Measurements from ENCODE around the gene PSMA7. TPM values are rescaled to one million over a fixed set of nuclear protein-coding genes. Genes with fewer than 3 reads are reported as not detected.

Gene PSMA7
- total and polyA plus RNA-seq, 2 of the 8 experiments (the other 6 are each of a cell fraction or from before 2014, with no cell fraction given) = 361 to 648 TPM

DNA sequence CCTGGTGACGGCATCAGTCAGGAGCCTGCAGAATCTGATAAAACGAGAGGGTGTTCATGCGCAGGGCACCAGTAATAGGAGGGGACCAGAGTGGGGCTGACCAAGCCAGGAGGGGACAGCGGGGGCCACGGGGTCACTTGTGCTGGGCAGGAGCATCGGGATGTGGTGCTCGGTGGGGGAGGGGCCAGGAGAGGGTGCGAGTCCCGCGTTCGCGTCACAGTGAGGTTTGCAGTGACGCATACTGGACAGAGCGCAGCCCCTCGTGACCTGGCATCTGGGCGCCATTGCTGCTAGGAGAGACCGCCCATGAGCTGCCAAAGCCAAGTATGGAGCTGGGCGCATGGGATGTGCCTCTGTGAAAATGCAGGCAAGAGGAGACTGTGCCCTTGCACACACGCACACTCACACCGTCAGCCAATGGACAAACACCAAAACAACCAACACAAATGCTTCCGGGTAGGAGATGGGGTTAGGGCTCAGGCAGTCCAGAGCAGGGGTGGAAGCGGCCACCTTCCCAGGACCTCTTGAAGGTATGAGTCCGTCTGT is 25.8 kb upstream of the PSMA7 start (continued):
- TF ChIP-seq BRCA1 (IDR thresholded peaks at IDR 0.05; ENCODE audit: low read depth, low read length) (no peak), FOSL1 (IDR thresholded peaks at IDR 0.05; ENCODE audit: insufficient read depth, low read depth, low read length) (no peak), SRF (IDR thresholded peaks at IDR 0.05; ENCODE audit: low read depth, low read length) (no peak), USF2 (IDR thresholded peaks at IDR 0.05; ENCODE audit: low read length) (no peak), RNF2 (IDR thresholded peaks at IDR 0.05; ENCODE audit: borderline replicate concordance, low read depth, low read length, missing control alignments, poor library complexity, severe bottlenecking) (no peak), POLR2AphosphoS5 (IDR thresholded peaks at IDR 0.05; ENCODE audit: low read depth, low read length) (no peak; the same call in 1 of the 2 replicates)
